Left ventricle myocardium inferior (tissue), 1 donor: ENCODE measurements around the gene PLCG2. TPM values are rescaled to one million over a fixed set of nuclear protein-coding genes. Genes with fewer than 3 reads are reported as not detected.
A peak's percentile ranks its signal among the peaks of the same experiment; 100 is the strongest.
"Not testable (repeated sequence)": the region's sequence is repeated elsewhere in the genome, so short reads cannot be mapped to it uniquely, and the experiment has no call there.

Source experiments
- DNase-seq: peaks from one replicate; pipeline ENCODE4 v3.0.0-alpha.2; 2020
- H3K27ac ChIP-seq: fragments of 200-600 bp; replicated peaks from 2 replicates; pipeline ENCODE4 v1.8.0; 2021
- H3K27me3 ChIP-seq: fragments of 200-600 bp; 2 replicates; pipeline ENCODE4 v1.8.0; 2021; ENCODE audit warnings: low read depth
- H3K36me3 ChIP-seq: fragments of 200-600 bp; 2 replicates; pipeline ENCODE4 v1.8.0; 2021
- H3K4me1 ChIP-seq: fragments of 200-600 bp; 2 replicates; pipeline ENCODE4 v1.8.0; 2021
- H3K4me3 ChIP-seq: fragments of 200-600 bp; 2 replicates; pipeline ENCODE4 v1.8.0; 2021; ENCODE audit warnings: mild to moderate bottlenecking, moderate library complexity
- H3K9me3 ChIP-seq: fragments of 200-600 bp; replicated peaks from 2 replicates; pipeline ENCODE4 v1.8.0; 2021
- intact Hi-C: fragments of 100-400 bp; cut with micrococcal nuclease; formaldehyde crosslinking; loops from one replicate; pipeline ENCODE4 v1.11.0; 2022
- total RNA-seq: library from RNA; stranded (reverse); fragmentation: NEBNext Ultra II Directional; extraction: Animal tissue kit (Norgen Biotek cat#: 25700); gene quantifications from one replicate; pipeline ENCODE4 v1.2.1, GENCODE V29; 2021
- TF ChIP-seq, protein P1 (sequence below): fragments of 200-600 bp; IDR thresholded peaks from 2 replicates; pipeline ENCODE4 v1.8.0; 2021; ENCODE audit warnings: antibody characterized with exemption, mild to moderate bottlenecking, borderline replicate concordance
- donor health status: DM: no; HTN: yes; CAD: no; lungs with severe emphysema.

The PLCG2 gene
- total RNA-seq, 1 donor from 2014 or later = 5.6 TPM

DNA sequence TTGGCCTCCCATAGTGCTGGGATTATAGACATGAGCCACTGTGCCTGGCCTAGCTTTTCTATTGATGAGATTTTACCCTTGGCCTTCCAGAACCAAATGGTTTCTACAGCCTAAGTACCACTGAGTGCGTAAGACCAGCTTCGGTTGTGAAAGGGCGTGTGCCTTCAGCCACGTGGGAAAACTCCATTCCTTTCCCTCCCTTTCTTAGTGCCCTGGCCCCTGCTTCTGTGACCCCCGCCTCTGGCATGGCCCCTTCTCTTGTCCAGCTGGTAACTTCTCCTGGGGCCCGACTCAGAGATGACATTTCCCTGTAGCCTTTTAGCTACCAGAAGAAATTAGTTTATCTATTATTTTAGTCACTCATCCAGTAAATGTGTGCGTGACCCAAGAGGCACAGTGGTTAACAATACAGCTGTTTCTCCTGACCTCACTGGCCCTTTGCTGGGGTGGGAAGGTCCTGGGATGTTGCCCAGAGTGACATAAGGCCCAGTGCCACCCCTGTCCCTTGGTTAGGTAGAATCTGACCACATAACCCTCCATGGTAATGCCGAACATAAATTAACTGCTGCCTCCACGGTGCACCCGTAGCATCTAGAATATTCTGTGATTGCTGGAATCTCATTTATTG, 97.3 kb downstream of the PLCG2 start:
- no peak overlapping the region for H3K4me3 ChIP-seq
- H3K9me3 ChIP-seq = no peaks in the 10 kb centered on the region
- no peaks in the 10 kb centered on the region for H3K36me3 ChIP-seq
- intact Hi-C loops = no loop called here
- TF ChIP-seq, protein P1, sequence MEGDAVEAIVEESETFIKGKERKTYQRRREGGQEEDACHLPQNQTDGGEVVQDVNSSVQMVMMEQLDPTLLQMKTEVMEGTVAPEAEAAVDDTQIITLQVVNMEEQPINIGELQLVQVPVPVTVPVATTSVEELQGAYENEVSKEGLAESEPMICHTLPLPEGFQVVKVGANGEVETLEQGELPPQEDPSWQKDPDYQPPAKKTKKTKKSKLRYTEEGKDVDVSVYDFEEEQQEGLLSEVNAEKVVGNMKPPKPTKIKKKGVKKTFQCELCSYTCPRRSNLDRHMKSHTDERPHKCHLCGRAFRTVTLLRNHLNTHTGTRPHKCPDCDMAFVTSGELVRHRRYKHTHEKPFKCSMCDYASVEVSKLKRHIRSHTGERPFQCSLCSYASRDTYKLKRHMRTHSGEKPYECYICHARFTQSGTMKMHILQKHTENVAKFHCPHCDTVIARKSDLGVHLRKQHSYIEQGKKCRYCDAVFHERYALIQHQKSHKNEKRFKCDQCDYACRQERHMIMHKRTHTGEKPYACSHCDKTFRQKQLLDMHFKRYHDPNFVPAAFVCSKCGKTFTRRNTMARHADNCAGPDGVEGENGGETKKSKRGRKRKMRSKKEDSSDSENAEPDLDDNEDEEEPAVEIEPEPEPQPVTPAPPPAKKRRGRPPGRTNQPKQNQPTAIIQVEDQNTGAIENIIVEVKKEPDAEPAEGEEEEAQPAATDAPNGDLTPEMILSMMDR = no peak
- peaks cover 32% of the 10 kb centered on the region for H3K27me3 ChIP-seq
- DNase-seq = no peak
- H3K4me1 ChIP-seq = no peaks in the 10 kb centered on the region
- no peak overlapping the region for H3K27ac ChIP-seq

DNA sequence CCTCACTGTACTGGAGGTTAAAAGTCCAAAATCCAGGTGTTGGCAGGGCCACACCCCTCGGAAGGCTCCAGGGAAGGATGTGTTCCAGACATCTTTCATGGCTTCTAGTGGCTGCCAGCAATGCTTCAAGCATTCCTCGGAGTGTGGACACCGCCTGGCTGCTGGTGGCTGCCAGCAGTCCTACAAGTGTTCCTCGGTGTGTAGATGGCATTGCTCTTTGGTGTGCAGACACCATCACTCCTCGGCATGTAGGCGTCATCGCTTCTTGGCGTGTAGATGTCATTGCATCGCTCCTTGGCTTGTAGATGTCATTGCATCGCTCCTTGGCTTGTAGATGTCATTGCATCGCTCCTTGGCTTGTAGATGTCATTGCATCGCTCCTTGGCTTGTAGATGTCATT, 98.4 kb downstream of the PLCG2 start:
- H3K27ac ChIP-seq, DNase-seq, H3K36me3 ChIP-seq, H3K4me1 ChIP-seq, H3K9me3 ChIP-seq, H3K4me3 ChIP-seq, intact Hi-C loops: not testable (repeated sequence)
- peaks cover 32% of the 10 kb centered on the region for H3K27me3 ChIP-seq

DNA sequence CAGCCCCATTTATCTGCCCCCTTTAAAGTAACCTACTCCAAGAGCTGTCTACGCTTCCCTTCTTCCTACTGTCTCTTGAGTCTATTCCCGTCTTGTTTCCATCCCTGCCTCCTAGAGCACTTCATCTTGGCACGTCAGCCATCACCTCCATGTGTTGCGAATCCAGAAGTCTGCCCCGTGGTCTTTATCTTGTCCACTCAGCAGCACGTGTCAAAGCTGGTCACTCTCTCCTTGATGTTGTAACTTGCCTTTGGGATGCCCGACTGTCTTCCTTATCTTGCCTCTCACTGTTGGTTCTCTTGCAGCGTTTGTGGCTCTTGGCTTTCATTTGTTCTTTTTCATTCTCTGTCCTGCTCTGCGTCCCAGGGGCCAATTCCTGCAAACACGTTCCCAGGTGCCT, 99.4 kb downstream of the PLCG2 start:
- TF ChIP-seq, protein P1 = no peak
- Histone ChIP-seq H3K4me1 (no peaks in the 10 kb centered on the region), H3K9me3 (no peaks in the 10 kb centered on the region), H3K27me3 (peaks cover 38% of the 10 kb centered on the region), H3K27ac (no peak overlapping the region), H3K36me3 (no peaks in the 10 kb centered on the region), H3K4me3 (no peak overlapping the region)
- intact Hi-C loops = no loop called here
- DNase-seq = no peak

DNA sequence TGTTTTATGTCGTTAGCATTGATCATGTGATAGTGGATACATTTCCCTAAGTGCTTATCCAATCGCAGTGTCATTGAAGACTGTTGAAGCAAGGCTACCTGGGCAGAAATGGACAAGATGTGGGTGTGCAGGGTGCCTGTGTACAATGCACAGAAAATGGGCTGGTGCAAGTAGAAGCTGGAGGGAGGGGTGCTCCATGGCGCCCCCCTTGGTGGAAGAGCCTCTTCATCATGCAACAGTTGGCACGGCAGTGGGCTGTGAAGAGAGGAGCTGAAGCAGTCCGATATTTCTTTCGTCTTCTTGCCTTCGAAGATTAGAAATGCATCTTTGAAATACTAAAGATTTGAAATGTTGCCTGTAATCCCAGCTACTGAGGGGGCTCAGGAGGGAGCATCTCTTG, 100.5 kb downstream of the PLCG2 start:
- DNase-seq = no peak
- intact Hi-C loops = no loop called here

GRCh38 chr16:81880816-81881215, 101.7 kb downstream of the PLCG2 start:
- no peaks in the 10 kb centered on the region for H3K9me3 ChIP-seq
- H3K4me3 ChIP-seq = no peak overlapping the region
- H3K36me3 ChIP-seq = no peaks in the 10 kb centered on the region
- intact Hi-C loops = no loop called here
- H3K27me3 ChIP-seq = peaks cover 38% of the 10 kb centered on the region
- no peak overlapping the region for H3K27ac ChIP-seq
- TF ChIP-seq, protein P1 = no peak
- DNase-seq = no peak
- H3K4me1 ChIP-seq = no peaks in the 10 kb centered on the region

More for the DNA sequence above, 100.5 kb downstream of the PLCG2 start:
- Histone ChIP-seq H3K4me1 (no peaks in the 10 kb centered on the region), H3K9me3 (no peaks in the 10 kb centered on the region), H3K27ac (no peak overlapping the region), H3K27me3 (peaks cover 38% of the 10 kb centered on the region), H3K4me3 (no peak overlapping the region), H3K36me3 (no peaks in the 10 kb centered on the region)
- TF ChIP-seq, protein P1 = peak; percentile 9

DNA sequence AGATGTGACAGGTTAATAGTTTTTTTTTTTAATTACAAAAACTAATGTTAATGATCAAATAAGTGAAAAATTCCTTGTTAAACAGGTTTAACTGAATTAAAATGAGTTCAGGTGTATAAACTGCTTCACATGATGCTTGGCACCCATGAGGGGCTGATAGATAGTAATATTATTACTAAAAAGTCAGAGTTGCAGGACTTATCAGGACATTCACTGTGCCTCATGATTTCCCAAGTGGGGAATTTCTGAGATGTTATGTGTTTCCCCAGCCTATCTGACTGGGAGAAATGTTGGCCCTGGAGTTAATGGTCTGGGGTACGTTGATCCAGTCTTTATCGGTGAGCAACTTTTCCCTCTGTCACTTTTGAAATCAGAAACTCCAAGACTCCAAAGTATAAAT, 102.1 kb downstream of the PLCG2 start:
- Histone ChIP-seq H3K27ac (no peak overlapping the region), H3K9me3 (no peaks in the 10 kb centered on the region), H3K27me3 (peaks cover 38% of the 10 kb centered on the region), H3K4me3 (no peak overlapping the region), H3K4me1 (no peaks in the 10 kb centered on the region), H3K36me3 (no peaks in the 10 kb centered on the region)
- DNase-seq = no peak
- intact Hi-C loops = no loop called here
- TF ChIP-seq, protein P1 = no peak
